K562 (cell line): ENCODE results near the gene PRTFDC1. TPM values are rescaled to one million over a fixed set of nuclear protein-coding genes. Genes with fewer than 3 reads are reported as not detected.
A peak's percentile ranks its signal among the peaks of the same experiment; 100 is the strongest.

Source experiments
- BACH1 ChIP-seq: fragments of 200-800 bp; sonication (Bioruptor generic); IDR thresholded peaks from 2 replicates; pipeline ENCODE4 v1.6.1; 2016; ENCODE audit warnings: missing genetic modification characterization, missing compliant biosample characterization
- BMI1 ChIP-seq: fragments of 150-350 bp; IDR thresholded peaks from 2 replicates; pipeline ENCODE4 v1.6.1; 2014; ENCODE audit warnings: low read length
- CEBPZ ChIP-seq: fragments of 150-350 bp; IDR thresholded peaks from 2 replicates; pipeline ENCODE4 v1.6.1; 2014; ENCODE audit warnings: low read depth, mild to moderate bottlenecking, low read length, borderline replicate concordance
- HOMEZ ChIP-seq: fragments of 250-450 bp; sonication (Bioruptor Pico); IDR thresholded peaks from 2 replicates; pipeline ENCODE4 v1.4.0; 2020; ENCODE audit warnings: mild to moderate bottlenecking, moderate library complexity
- JUNB ChIP-seq: fragments of 450-650 bp; formaldehyde crosslinking; conservative IDR thresholded peaks from 2 replicates; pipeline ENCODE4 v1.4.0; 2020; ENCODE audit warnings: mild to moderate bottlenecking
- KAT7 ChIP-seq: sonication (generic); formaldehyde crosslinking; IDR thresholded peaks from 2 replicates; pipeline ENCODE4 v1.8.0; 2022; ENCODE audit warnings: missing genetic modification reagents, mild to moderate bottlenecking, borderline replicate concordance
- MEF2D ChIP-seq: conservative IDR thresholded peaks from 2 replicates; pipeline ENCODE4 v1.6.1; 2016; ENCODE audit warnings: low read depth, missing genetic modification characterization, missing compliant biosample characterization
- MIER1 ChIP-seq: fragments of 450-650 bp; IDR thresholded peaks from 2 replicates; pipeline ENCODE4 v1.6.1; 2016; ENCODE audit warnings: antibody characterized with exemption, mild to moderate bottlenecking, low read depth
- POLR2H ChIP-seq: IDR thresholded peaks from 2 replicates; pipeline ENCODE4 v1.6.1; 2016; ENCODE audit warnings: missing genetic modification characterization, low read depth, mild to moderate bottlenecking, control low read depth, missing compliant biosample characterization, moderate library complexity
- SMARCA5 ChIP-seq: fragments of 450-650 bp; IDR thresholded peaks from 2 replicates; pipeline ENCODE4 v1.6.1; 2016
- ZC3H11A ChIP-seq: IDR thresholded peaks from 2 replicates; pipeline ENCODE4 v1.6.1; 2012; ENCODE audit warnings: low read depth, low read length, improper control_type of control experiment
- ZC3H8 ChIP-seq: fragments of 450-650 bp; IDR thresholded peaks from 2 replicates; pipeline ENCODE4 v1.6.1; 2017
- ZNF316 ChIP-seq: fragments of 450-650 bp; IDR thresholded peaks from 2 replicates; pipeline ENCODE4 v1.6.1; 2016
- ZNF655 ChIP-seq: fragments of 250-450 bp; sonication (Bioruptor Pico); IDR thresholded peaks from 2 replicates; pipeline ENCODE4 v1.5.0; 2021
- polyA plus RNA-seq, 8 experiments: library from polyadenylated mRNA; depleted of rRNA in 4 of 8; stranded (reverse) in 5 of 8; unstranded in 3 of 8; fragments of >200 nt; fragmentation: Nextera tagmentation in 2 of 8; fragmentation: Illumina TruSeq in 1 of 8; extraction: Ambion mirVana in 2 of 8; extraction: Trizol in 1 of 8; gene quantifications; 2 replicates each; pipeline versions ENCODE4 v1.2.1 to v1.2.3, GENCODE V29; 2011 to 2014; ENCODE audit warnings: inconsistent platforms in 1 of 8, missing spikeins in 1 of 8
- total RNA-seq, 7 experiments: library from RNA; depleted of rRNA in 6 of 7; stranded (reverse); fragments of >200 nt in 6 of 7; fragmentation: Illumina TruSeq in 2 of 7; extraction: Trizol in 2 of 7; gene quantifications; 2 replicates each; pipeline versions ENCODE4 v1.2.1 to v1.2.3, GENCODE V29; 2011 to 2021; ENCODE audit warnings: low replicate concordance in 1 of 7

The PRTFDC1 gene
- total and polyA plus RNA-seq, 9 of the 15 experiments (the other 6 are each of a cell fraction or from before 2014, with no cell fraction given) = 7.0 to 27.6 (median 10.0) TPM

GRCh38 chr10:24929904-24930303, 22.5 kb downstream of the PRTFDC1 start (continued):
- TF ChIP-seq SMARCA5 = 0 out of 2 replicates have a peak, but pooled peaks have one; percentile 30
- 0 out of 2 replicates have a peak, but pooled peaks have one; percentile 35 for TF ChIP-seq ZC3H8
- TF ChIP-seq ZNF655 (CRISPR knock-in tag) = no peak
- no peak for TF ChIP-seq ZC3H11A
- no peak for TF ChIP-seq POLR2H
- no peak for TF ChIP-seq JUNB (CRISPR knock-in tag)
- TF ChIP-seq KAT7 (CRISPR knock-in tag) = no peak
- no peak for TF ChIP-seq HOMEZ (CRISPR knock-in tag)
- 0 out of 2 replicates have a peak, but pooled peaks have one; percentile 31 for TF ChIP-seq MEF2D (tag)
- no peak for TF ChIP-seq MIER1
- TF ChIP-seq ZNF316 = no peak
- TF ChIP-seq BACH1 = no peak
- TF ChIP-seq BMI1 = no peak
- no peak for TF ChIP-seq CEBPZ
